Heart left ventricle (tissue), 13 donors: Measurements from ENCODE around the gene STK17B.

ENCODE experiments used
- CTCF ChIP-seq, 12 donors: fragments of 200-600 bp; sonication (generic) in 4 of 12; IDR thresholded peaks; one replicate each; pipeline versions ENCODE4 v1.5.0 to v1.8.0; 2018 to 2022; ENCODE audit warnings: antibody characterized with exemption in 12 of 12, mild to moderate bottlenecking in 5 of 12
- POLR2A ChIP-seq, 2 donors: fragments of 450-650 bp; IDR thresholded peaks; one replicate each; pipeline ENCODE4 v1.6.1; 2017; ENCODE audit warnings: antibody characterized with exemption in 2 of 2, mild to moderate bottlenecking in 2 of 2, moderate library complexity in 2 of 2
- donor health status: ischemic (EF 13 %, LVEDD 7.1; RV severe dilation, severe dysfunction).
- donor health status: DM: no; HTN: yes; CAD: no.
- donor health status: DM: no; HTN: no; CAD: no.
- donor health status: ischemic (EF 25% LVEDD 6.9; RV normal size, moderate dysfunction).
- donor health status: ischemic (EF 25% LVEDD 5.7; RV mildly dilated, moderate dysfunction).
- donor health status: ischemic (EF 35%, LVEDD 5.7; RV mildly dilated, moderate dysfunction).
- donor health status: nonischemic (EF 11% LVEDD 7.7; RV severe dilation, severe dysfunction).
- donor health status: DM: yes; HTN: yes; CAD: no.
- donor health status: PGD.
- donor health status: ischemic (EF 29% LVEDD 5.4; RV normal size, mild dysfunction).
- donor health status: nonischemic (EF 23%, LVEDD 6.1; RV moderate dilation, normal function).

GRCh38 chr2:196166876-196167275 is 4.5 kb downstream of the STK17B start:
- TF ChIP-seq POLR2A (IDR thresholded peaks at IDR 0.05): no peak
- no peak for TF ChIP-seq CTCF (IDR thresholded peaks at IDR 0.05)
